Left ventricle myocardium inferior (tissue), 1 donor: ENCODE results near the gene COL11A1. TPM values are rescaled to one million over a fixed set of nuclear protein-coding genes. Genes with fewer than 3 reads are reported as not detected.
"Not testable (repeated sequence)": the region's sequence is repeated elsewhere in the genome, so short reads cannot be mapped to it uniquely, and the experiment has no call there.

Experiments used
- DNase-seq: peaks from one replicate; pipeline ENCODE4 v3.0.0-alpha.2; 2020
- H3K27ac ChIP-seq: fragments of 200-600 bp; replicated peaks from 2 replicates; pipeline ENCODE4 v1.8.0; 2021
- H3K27me3 ChIP-seq: fragments of 200-600 bp; 2 replicates; pipeline ENCODE4 v1.8.0; 2021; ENCODE audit warnings: low read depth
- H3K36me3 ChIP-seq: fragments of 200-600 bp; 2 replicates; pipeline ENCODE4 v1.8.0; 2021
- H3K4me1 ChIP-seq: fragments of 200-600 bp; 2 replicates; pipeline ENCODE4 v1.8.0; 2021
- H3K4me3 ChIP-seq: fragments of 200-600 bp; 2 replicates; pipeline ENCODE4 v1.8.0; 2021; ENCODE audit warnings: mild to moderate bottlenecking, moderate library complexity
- H3K9me3 ChIP-seq: fragments of 200-600 bp; replicated peaks from 2 replicates; pipeline ENCODE4 v1.8.0; 2021
- CTCF ChIP-seq: fragments of 200-600 bp; IDR thresholded peaks from 2 replicates; pipeline ENCODE4 v1.8.0; 2021; ENCODE audit warnings: antibody characterized with exemption, mild to moderate bottlenecking, borderline replicate concordance
- intact Hi-C: fragments of 100-400 bp; cut with micrococcal nuclease; formaldehyde crosslinking; loops from one replicate; pipeline ENCODE4 v1.11.0; 2022
- total RNA-seq: library from RNA; stranded (reverse); fragmentation: NEBNext Ultra II Directional; extraction: Animal tissue kit (Norgen Biotek cat#: 25700); gene quantifications from one replicate; pipeline ENCODE4 v1.2.1, GENCODE V29; 2021
- donor health status: DM: no; HTN: yes; CAD: no; lungs with severe emphysema.

COL11A1 gene
- total RNA-seq, 1 donor from 2014 or later = not detected

GRCh38 chr1:102954576-102954975 is 153.7 kb downstream of the COL11A1 start:
- Histone ChIP-seq H3K27me3 (no peaks in the 10 kb centered on the region), H3K27ac (no peak overlapping the region), H3K36me3 (no peaks in the 10 kb centered on the region), H3K9me3 (no peaks in the 10 kb centered on the region), H3K4me1 (no peaks in the 10 kb centered on the region), H3K4me3 (no peak overlapping the region)
- intact Hi-C loops = no loop called here
- no peak for TF ChIP-seq CTCF
- no peak for DNase-seq

GRCh38 chr1:102952400-102952799 is 155.9 kb downstream of the COL11A1 start:
- Histone ChIP-seq H3K27ac (no peak overlapping the region), H3K36me3 (no peaks in the 10 kb centered on the region), H3K27me3 (no peaks in the 10 kb centered on the region), H3K4me3 (no peak overlapping the region), H3K4me1 (no peaks in the 10 kb centered on the region), H3K9me3 (no peaks in the 10 kb centered on the region)
- DNase-seq = no peak
- intact Hi-C loops = no loop called here
- TF ChIP-seq CTCF = no peak

- intact Hi-C loops = no loop called here
- H3K27ac ChIP-seq = no peak overlapping the region
- no peaks in the 10 kb centered on the region for H3K4me1 ChIP-seq
- no peaks in the 10 kb centered on the region for H3K36me3 ChIP-seq
- H3K9me3 ChIP-seq = no peaks in the 10 kb centered on the region
- no peak for DNase-seq
- no peak for TF ChIP-seq CTCF
- H3K27me3 ChIP-seq = no peaks in the 10 kb centered on the region
- no peak overlapping the region for H3K4me3 ChIP-seq
Measured at GRCh38 chr1:102942324-102942723, 166.0 kb downstream of the COL11A1 start.

GRCh38 chr1:102941366-102941947 is 166.9 kb downstream of the COL11A1 start:
- no peak overlapping the region for H3K4me3 ChIP-seq
- no peaks in the 10 kb centered on the region for H3K9me3 ChIP-seq
- no peak for TF ChIP-seq CTCF
- no peaks in the 10 kb centered on the region for H3K4me1 ChIP-seq
- no peak for DNase-seq
- no peak overlapping the region for H3K27ac ChIP-seq
- intact Hi-C loops = no loop called here
- no peaks in the 10 kb centered on the region for H3K27me3 ChIP-seq
- H3K36me3 ChIP-seq = no peaks in the 10 kb centered on the region

GRCh38 chr1:102937401-102937800 is 170.9 kb downstream of the COL11A1 start:
- TF ChIP-seq CTCF = no peak
- Histone ChIP-seq H3K27ac (no peak overlapping the region), H3K4me3 (no peak overlapping the region), H3K9me3 (no peaks in the 10 kb centered on the region), H3K36me3 (no peaks in the 10 kb centered on the region), H3K4me1 (no peaks in the 10 kb centered on the region), H3K27me3 (no peaks in the 10 kb centered on the region)
- intact Hi-C loops = no loop called here
- DNase-seq = no peak

- intact Hi-C loops, H3K9me3 ChIP-seq, H3K27me3 ChIP-seq, H3K27ac ChIP-seq, H3K36me3 ChIP-seq, H3K4me3 ChIP-seq, H3K4me1 ChIP-seq, DNase-seq: not testable (repeated sequence)
Measured at GRCh38 chr1:102933362-102933761, 175.0 kb downstream of the COL11A1 start.
